Esophagus squamous epithelium (tissue), 4 donors: Measurements from ENCODE around the gene DMRT1.

ENCODE experiments used
- POLR2A ChIP-seq, 4 donors: fragments of 450-650 bp; IDR thresholded peaks; one replicate each; pipeline ENCODE4 v1.6.1; 2017; ENCODE audit warnings: antibody characterized with exemption in 4 of 4, mild to moderate bottlenecking in 4 of 4, moderate library complexity in 3 of 4
- TF ChIP-seq, protein P1 (sequence below), 6 experiments: fragments of 450-650 bp in 4 of 6; fragments of 200-600 bp in 2 of 6; sonication (generic) in 2 of 6; IDR thresholded peaks; one replicate each; pipeline ENCODE4 v1.5.1; 2016 to 2019; ENCODE audit warnings: antibody characterized with exemption in 6 of 6, mild to moderate bottlenecking in 4 of 6, moderate library complexity in 4 of 6

DNA sequence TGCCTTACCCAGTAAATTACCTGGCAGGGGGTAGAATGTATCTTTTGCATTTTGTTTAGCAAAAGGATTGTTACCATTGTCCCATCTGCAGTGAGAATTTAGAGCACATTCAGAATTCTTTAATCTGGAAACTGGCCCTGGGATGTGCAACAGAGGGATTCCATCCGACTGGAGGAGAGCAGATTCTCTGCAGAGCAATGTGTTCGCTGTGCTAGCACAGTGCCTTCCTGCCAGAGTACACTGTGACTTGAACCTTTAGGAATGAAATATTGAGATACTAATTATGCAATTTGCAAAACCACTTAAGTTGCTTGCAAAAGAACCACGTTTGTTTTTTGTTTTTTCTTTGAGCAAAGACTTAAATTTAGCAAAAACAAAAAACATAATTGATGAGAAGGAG, 22.5 kb upstream of the DMRT1 start:
- TF ChIP-seq, protein P1, sequence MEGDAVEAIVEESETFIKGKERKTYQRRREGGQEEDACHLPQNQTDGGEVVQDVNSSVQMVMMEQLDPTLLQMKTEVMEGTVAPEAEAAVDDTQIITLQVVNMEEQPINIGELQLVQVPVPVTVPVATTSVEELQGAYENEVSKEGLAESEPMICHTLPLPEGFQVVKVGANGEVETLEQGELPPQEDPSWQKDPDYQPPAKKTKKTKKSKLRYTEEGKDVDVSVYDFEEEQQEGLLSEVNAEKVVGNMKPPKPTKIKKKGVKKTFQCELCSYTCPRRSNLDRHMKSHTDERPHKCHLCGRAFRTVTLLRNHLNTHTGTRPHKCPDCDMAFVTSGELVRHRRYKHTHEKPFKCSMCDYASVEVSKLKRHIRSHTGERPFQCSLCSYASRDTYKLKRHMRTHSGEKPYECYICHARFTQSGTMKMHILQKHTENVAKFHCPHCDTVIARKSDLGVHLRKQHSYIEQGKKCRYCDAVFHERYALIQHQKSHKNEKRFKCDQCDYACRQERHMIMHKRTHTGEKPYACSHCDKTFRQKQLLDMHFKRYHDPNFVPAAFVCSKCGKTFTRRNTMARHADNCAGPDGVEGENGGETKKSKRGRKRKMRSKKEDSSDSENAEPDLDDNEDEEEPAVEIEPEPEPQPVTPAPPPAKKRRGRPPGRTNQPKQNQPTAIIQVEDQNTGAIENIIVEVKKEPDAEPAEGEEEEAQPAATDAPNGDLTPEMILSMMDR (IDR thresholded peaks at IDR 0.05), result no peak
- no peak for TF ChIP-seq POLR2A (IDR thresholded peaks at IDR 0.05)
